HS-27A (cell line): ENCODE results near the gene OR52K1.
"Not testable (repeated sequence)": the region's sequence is repeated elsewhere in the genome, so short reads cannot be mapped to it uniquely, and the experiment has no call there.

ENCODE experiments used
- DNase-seq: peaks from one replicate; pipeline ENCODE4 v3.0.0-alpha.2; 2012; ENCODE audit warnings: low read depth, missing footprints

The OR52K1 gene

DNA sequence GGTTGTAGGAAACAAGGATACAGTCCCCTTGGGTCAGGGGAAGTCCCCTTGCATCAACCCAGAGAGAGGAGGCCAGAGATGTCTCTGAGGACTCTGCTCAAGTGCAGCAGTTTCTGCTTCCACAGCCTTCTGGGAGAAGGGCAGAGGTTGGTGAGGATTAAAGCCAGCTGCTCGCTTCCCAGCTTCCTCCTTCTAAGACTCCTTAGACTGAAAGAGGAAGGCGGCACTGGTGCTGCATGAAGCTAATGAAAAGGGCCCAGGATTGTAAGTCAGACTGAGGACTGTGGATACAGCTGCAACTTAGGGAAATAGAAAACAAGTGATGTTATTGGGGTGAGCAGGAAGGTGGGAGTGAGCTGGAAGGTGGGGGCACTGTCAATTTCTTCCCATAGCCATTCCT is at the start of gene OR52K1:
Gene OR52K1, plus strand, starts transcription at position 202 of the 400 bp plus-strand sequence. CDS start 6,255 bp downstream, outside the sequence.
- DNase-seq = no peak

DNA sequence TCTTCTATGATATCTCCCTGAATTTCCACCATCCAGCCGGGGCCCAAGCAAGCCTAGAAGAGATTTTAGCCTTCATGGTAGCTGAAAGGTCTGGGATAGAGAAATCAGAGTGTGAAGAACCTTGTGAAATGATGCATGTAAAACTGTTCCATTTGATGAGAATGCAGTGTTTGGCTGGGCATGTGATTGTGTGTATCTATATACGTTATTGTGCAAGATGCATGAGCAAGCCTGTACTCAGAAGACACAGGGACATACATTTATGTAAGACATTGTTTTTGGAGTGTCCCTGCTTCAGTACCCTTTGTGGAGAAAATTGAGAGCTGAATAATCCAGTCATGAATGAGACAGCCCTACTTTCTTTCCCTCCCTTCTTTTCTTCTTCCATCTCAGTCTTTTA is 48.6 kb upstream of the OR52K1 start:
- DNase-seq = no peak

DNA sequence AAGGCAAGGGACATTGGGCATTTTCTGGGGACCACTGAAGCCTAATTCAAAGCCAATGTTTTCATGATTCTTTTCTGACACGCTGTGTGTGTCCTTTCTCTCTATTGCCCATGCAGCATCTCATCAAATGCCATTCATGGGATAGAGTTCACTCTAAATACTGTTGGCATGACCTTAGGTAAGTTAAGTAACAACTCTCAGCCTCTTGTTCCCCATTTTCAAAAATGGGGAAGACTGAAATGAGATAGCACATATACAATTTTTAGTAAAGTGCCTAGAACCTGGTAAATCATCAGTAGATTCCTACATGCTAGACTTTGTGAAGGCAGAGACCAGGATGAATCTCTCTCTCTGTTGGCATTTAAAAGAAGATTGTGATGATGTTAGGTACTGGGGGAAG is 46.0 kb upstream of the OR52K1 start:
- DNase-seq = no peak

DNA sequence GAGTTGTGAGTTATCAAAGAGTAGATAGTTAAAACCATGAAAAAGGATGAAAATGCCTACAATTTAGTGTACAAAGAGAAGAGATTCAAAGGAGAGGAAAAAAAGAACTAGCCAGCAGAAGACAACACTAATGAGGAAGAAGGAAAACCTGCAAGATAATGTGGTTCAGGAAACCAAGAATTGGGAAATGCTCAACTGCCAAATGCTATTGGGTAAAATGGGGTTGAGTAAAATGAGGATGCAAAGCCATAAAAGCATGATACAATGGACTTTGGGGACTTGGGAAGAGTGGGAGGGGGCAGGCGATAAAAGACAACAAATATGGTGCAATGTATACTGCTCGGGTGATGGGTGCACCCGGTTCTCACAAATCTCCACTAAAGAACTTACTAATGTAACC is 40.9 kb upstream of the OR52K1 start:
- DNase-seq = no peak

DNA sequence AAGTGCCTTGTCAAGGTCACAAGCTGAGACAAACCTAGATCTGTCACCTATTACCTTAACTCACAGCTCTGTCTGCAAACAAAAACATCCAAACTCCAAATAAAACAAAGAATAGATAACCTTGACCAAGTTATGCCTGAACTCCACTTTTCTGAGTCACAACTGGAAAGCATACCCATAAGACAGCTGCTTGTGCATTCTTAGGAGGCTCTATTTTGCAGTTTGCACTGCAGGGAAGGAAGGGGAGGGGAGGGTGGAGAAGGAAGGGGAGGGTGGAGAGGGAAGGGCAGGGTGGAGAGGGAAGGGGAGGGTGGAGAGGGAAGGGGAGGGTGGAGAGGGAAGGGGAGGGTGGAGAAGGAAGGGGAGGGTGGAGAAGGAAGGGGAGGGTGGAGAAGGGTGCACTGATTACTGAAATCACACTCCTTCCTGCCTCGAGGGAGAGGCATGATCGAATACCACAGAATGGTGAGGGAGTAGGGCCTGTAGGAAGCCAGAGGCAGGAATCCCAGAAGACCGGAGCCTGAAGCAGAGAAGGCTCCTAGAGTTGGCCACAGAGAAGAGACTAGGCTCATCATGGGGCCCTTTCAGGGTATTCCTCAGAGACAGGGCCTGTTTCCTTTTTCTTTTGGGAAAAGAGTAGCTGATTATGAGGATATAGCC is 39.1 kb upstream of the OR52K1 start:
- no peak for DNase-seq

DNA sequence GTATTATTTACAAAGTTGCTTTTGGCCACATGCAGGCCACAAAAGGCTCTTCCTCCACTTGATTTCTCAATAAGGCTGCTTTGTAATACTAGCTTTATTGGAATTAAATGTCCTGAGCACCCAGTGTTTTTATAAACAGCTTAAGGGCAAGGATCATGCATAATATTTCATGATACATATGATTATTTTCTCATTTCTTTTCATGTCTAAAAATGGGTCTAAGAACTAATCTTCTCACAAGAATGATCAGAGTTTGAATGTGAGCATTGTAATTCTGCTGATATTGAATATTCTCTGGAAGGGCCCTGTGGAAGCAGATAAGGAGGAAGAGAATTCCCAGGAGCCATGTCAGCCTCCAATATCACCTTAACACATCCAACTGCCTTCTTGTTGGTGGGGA is 33.5 kb upstream of the OR52K1 start, which contains the start of gene OR52K2:
Gene OR52K2, plus strand, starts transcription at position 301 of the 400 bp plus-strand sequence. Its CDS starts 45 bp downstream, at position 346.
- DNase-seq = no peak

DNA sequence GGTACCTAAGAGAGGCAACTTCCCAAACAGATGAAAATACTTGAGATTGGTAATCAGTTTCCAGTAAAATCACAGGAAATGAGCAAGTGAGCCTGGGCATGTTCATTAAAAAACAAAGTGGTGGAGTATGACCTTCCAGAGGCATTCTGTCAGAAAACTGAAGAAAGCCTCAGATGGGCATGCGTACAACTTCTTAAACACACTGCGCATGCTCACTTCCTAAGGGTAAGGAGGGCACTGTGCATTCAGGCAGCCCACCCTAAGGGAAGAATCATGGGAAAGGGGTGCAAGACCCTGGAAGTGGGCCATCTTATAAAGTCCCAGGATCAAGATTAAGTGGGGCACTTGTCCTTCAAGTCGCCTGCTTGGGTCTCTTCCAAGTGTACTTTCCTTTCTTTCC is 29.3 kb upstream of the OR52K1 start:
- no peak for DNase-seq

DNA sequence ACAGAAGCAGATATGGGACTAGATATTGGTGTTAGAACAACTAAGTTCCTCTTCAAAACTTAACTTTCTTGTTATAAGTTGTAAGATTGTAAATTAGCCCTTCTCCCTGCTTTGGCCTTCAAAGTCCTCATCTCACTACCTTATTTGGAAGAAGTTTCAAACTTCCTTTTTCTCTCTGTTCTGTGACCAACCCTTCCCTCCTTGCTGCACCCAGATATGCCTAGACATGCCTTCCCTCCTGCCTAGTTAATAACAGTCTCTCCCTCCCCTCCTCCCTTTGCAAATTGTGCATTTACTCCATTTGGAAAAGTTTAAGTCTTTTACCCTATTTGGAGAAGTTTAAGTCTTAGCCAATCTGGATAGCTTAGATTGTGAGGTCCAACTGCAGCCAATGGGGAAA is 28.4 kb upstream of the OR52K1 start:
- no peak for DNase-seq

DNA sequence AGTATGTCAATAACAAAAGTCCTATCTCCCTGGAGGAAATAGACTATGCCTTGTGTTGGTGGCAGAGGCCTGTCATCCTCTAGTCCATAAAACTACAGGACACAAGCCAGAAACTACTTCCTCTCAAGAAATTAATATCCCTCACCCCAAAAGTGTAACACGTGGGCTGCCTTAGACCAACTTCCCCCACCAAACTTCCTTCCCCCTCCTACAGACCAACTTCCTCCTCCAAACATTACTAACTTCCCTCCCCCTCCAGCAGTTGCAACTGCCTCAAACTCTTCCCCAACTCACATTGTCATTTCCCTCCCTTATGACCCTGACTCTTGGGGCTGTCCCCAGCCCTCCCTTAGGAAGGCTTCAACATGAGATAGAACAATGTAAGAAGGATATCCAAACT is 27.0 kb upstream of the OR52K1 start:
- no peak for DNase-seq

DNA sequence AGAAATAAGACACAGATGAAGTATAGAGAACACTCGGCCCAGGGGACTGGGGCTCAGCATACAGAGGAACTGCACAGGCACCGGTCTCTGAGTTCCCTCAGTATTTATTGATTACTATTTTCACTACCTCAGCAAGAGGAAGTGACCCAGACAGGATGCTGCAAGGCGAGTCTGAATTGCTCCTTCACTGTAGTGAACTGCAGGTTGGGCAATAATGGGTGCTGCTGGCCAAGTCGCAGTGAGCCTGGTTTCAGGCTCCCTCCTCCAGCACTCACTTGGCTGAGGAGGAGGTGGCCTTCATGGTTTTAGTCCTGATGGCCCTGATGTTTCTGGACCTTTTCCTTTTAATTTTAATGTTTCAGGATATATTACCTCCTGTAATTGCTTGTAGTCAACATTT is 22.9 kb upstream of the OR52K1 start:
- DNase-seq = no peak

DNA sequence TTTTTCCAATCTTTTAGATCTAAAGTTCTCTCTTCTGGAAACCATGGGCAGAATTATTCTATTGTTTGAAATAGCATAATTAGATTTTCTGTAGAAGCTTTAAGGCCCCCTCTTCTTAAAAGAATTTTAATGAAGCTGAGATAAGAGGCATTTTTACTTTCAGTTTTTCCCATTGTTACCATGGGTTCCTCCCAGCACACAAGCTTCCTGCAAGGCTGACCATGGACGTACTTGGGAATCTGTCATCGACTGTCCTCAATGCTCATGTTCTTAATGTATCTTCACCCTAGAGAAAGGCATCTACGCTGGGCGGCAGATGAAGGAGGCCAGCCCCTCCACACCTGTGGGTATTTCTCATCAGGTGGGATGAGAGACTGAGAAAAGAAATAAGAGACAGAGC is 22.3 kb upstream of the OR52K1 start:
- no peak for DNase-seq

DNA sequence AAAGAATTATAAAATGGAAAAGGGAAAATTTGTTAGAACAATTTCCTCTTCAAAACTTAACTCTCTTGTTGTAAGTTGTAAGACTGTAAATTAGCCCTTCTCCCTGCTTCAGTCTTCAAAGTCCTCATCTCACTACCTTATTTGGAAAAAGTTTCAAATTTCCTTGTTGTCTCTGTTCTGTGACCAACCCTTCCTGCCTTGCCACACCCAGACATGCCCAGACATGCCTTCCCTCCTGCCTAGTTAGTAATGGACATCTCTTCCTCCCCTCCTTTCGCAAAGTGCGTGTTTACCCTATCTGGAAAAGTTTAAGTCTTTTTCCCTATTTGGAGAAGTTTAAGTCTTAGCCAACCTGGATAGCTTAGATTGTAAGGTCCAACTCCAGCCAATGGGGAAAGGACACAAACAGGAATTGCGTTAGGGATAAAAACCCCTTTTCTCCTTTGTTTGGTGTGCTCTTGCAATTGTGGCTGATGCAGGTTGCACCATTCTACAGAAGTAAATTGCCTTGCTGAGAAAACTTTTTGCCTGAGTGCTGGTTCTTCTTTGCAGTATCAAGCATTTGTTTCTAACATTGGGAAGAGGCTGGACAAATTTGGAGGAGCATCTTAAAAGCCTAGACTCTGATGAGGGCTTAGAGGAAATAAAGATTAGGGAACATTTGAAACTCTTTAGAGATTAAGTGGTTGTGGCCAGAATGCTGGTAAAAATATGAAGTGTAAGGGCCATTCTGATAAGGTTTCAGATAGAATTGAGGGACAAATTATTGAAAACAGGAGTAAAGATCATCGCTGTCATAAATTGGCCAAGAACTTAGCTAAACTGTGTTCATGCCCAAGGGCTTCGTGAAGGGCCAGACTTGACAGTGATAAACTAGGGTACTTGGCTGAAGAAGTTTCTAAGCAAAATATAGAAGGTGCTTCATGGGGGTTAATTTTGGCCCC is 18.0 kb upstream of the OR52K1 start:
- DNase-seq = no peak

DNA sequence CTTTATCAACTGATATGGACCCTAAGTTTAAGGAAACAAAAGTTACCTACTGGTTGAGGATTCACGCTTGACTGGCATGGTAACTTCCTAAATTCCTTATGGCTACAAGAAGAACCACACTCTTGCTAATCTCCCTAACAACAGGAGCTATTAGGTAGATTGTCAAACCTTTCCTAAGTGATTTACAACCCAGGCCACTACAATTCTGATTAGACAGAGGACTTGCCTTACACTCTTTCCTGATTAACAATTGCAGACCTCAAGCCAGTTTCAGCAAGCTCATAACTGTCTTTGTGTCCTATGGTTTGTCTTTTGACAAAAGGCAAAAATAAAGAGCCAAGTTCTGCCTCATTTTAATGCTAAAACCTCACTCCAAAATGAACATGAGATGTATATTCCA is 17.0 kb upstream of the OR52K1 start:
- DNase-seq = no peak

DNA sequence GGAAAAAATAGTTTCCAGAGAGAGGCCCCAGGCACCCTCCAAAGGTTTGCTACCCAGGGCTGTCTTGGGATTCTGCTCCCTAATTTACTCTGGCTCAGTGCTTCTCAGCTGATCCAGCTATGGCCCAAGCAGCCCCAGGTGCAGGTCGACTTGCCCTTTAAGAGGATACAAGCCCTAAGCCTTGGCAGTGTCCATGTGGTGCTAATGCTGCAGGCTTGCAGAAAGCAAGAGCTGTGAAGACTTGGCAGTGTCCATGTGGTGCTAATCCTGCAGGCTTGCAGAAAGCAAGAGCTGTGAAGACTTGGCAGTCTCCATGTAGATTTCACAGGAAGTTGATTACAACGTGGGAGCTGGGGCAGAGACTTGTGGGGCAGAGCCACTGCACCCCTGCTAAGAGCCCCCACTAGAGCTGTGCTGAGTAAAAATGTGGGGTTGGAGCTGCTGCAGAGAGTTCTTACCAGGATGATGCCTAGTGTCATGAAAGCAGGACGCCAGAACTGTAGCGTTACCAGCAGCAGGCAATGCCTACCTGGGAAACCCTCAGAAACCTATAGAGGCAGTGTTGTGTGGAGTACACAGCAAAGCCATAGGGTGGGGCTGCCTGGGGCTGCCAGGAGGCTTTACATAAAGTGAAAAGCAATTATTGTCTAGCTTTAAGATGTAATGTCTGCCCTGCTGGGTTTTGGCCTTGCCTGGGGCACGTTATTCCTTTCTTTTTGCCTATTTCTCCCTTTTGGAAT is 16.1 kb upstream of the OR52K1 start:
- DNase-seq = no peak

DNA sequence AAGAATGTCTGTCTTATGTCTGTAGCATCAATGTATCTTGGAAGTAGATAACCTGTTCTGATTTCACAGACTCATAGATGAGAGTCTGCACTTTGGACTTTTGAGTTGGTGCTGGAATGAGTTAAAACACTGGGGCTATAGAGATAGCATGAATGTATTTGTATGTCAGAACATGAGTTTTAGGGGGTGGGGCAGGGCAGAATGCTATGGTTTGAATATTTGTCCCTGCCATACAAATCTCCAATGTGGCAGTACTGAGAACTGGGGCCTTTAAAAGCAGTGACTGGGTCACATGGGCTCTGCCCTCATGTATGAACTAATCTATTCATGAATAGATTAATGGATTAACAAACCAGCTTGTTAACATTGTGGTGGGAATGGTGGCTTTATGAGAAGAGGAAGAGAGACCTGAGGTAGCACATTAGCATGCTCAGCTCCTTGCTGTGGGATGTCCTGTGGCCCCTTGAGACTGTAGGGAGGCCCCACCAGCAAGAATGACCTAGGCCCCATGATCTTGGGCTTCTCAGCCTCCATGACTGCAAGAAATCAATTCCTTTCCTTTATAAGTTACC is 15.5 kb upstream of the OR52K1 start:
- no peak for DNase-seq

DNA sequence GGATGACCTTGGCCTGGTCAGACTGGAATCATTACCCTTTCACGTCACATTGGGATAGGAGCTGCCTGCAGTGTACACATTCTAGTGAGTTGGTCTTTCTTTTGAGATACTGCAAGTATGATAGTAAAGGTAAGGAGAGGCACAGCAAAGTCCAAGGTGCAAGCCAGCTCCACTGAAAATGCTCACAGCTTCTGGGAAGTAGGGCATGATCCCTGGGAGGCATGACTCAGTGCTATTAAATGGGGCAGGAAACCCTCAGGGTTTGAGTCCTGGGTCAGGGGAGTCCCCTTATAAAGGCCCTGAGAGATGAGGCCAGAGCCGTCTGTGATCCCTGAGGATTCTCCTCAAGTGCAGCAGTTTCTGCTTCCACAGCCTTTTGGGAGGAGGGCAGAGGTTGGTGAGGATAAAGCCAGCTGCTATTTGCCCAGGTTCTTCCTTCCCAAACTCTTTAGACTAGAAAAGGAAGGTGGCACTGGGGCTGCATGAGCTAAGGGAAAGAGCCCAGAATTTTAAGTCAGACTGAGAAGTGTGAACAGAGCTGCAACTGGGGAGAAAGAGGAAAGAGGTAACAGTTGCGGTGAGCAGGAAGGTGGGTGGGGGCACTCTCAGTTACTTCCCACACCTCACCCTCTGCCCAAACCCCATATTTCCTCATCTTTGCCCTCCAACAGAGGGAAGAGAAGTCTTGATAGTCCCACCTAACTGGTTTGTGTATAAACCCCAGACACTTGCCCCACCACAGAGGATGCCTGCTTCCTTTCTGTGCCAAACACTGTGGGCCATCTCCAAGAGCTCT is 14.4 kb upstream of the OR52K1 start:
- no peak for DNase-seq

DNA sequence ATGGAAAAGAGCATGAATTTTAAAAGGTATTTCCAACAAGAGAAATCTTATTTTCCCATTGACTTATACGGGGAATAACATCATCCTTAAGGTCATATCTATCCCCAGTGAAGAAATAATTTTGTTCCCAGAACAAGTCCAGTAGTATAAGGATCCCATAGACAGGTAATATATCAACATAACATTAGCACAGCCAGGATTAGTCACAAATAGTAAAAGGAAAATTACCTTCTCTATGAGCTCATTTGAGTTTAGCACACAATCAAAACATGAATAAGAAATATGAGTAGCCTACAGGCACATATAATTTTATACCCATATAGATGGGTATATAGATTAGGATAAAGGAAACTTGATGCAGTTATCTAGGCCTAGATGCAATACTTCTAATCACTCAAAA is 2.8 kb upstream of the OR52K1 start:
- no peak for DNase-seq

DNA sequence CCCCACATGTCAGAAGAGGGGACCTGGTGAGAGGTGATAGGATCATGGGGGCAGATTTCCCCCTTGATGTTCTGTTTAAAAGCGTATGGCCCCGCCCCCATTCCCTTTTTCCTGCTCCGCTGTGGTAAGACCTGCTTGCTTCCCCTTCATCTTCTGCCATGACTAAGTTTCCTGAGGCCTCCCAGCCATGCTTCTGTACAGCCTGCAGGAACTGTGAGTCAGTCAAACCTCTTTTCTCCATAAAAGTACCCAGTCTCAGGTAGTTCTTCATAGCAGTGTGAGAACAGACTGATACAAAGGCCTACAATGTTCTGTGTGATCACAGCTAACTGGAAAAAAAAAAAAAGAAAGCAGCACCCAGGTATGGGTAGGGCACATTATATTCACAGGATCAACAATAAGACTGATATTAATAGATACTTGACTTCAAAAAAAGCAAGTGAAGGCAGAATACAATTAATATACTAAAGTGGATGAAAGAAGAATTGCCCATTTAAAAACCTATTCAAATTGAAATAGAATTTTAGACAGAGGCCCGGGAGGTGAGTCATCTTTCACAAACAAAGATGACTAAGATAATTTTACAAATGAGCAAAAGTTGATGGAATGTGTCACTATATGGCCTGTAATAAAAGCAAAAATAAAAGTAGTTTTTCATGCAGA is 1.7 kb upstream of the OR52K1 start:
- DNase-seq = no peak

DNA sequence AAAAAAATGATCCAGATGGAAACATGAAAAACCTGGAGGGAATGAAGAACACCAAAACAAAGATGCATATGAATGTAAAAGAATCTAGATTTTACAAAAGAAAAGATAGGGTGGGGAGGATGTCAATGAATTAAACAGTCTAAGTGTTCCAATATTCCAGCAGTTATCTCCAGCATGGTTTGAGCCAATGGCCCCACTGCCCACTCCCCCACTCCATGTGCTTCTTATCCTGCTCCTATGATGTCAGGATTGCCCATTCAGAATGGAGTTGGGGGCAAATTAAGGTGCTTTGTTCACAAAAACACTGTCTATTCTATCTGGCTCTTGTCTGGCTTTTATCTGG is 1.2 kb upstream of the OR52K1 start:
- DNase-seq = no peak

DNA sequence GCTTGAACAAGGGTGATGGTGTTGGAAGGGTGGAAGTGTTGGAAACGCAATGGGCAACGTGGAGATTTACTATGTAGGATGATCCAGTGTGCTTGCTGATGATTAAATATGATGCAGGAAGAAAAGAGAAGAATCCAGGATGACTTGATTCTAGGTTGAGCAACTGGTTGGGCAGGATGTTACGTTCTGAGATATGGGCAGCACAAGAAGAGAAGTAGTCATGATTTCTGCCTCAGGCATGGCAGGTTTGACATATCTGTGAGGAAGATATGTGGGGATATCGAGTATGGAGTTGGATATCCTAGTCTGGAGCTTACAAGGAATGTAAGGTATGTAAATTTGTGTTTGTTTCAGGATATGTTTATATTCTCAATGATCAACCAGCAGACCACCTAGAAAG is 1.9 kb downstream of the OR52K1 start:
- DNase-seq = no peak

DNA sequence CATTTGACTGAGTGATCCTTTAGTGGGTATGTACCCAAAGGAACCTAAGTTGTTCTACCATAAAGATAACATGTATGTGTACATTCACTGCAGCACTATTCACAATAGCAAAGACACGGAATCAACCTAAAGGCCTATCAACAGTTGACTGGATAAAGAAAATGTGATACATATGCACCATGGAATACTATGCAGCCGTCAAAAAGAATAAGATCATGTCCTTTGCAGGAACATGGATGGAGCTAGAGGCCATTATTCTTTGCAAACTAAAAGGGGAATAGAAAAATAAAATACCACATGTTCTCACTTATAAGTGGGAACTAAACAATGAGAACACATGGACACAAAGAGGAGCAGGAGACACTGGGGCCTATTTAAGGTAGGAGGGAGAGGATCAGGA is 9.0 kb downstream of the OR52K1 start:
- not testable (repeated sequence) for DNase-seq
